Ascending aorta (tissue), 2 donors: Measurements from ENCODE around the gene PRDM2. TPM values are rescaled to one million over a fixed set of nuclear protein-coding genes. Genes with fewer than 3 reads are reported as not detected.

Experiments used
- DNase-seq, 2 donors: peaks; one replicate each; pipeline ENCODE4 v3.0.0-alpha.2; 2019; ENCODE audit warnings: low spot score in 2 of 2
- H3K27ac ChIP-seq, 2 donors: fragments of 200-600 bp; sonication (generic); one replicate each; pipeline ENCODE4 v1.5.1; 2016 to 2017; ENCODE audit warnings: mild to moderate bottlenecking in 1 of 2
- H3K27me3 ChIP-seq: fragments of 200-600 bp; sonication (generic); one replicate; pipeline ENCODE4 v1.5.1; 2017
- H3K36me3 ChIP-seq, 2 donors: fragments of 200-600 bp; sonication (generic); one replicate each; pipeline ENCODE4 v1.5.1; 2016
- H3K4me1 ChIP-seq, 2 donors: fragments of 200-600 bp; sonication (generic); one replicate each; pipeline ENCODE4 v1.5.1; 2016 to 2017; ENCODE audit warnings: mild to moderate bottlenecking in 1 of 2
- H3K4me3 ChIP-seq, 2 donors: fragments of 200-600 bp; sonication (generic); one replicate each; pipeline ENCODE4 v1.5.1; 2016 to 2017; ENCODE audit warnings: mild to moderate bottlenecking in 1 of 2
- H3K9me3 ChIP-seq, 2 donors: fragments of 200-600 bp; sonication (generic); one replicate each; pipeline ENCODE4 v1.5.1; 2016
- intact Hi-C: fragments of 100-400 bp; cut with DNase I; formaldehyde crosslinking; loops from one replicate; pipeline ENCODE4 v1.15.1; 2023
- total RNA-seq: library from RNA; depleted of rRNA; stranded (reverse); fragments of >200 nt; gene quantifications from one replicate; pipeline ENCODE4 v1.1.0, GENCODE V29; 2016
- TF ChIP-seq, protein P1 (sequence below), 3 experiments: fragments of 200-600 bp in 2 of 3; fragments of 450-650 bp in 1 of 3; sonication (generic) in 2 of 3; IDR thresholded peaks; one replicate each; pipeline ENCODE4 v1.5.1; 2016 to 2019; ENCODE audit warnings: antibody characterized with exemption in 3 of 3, mild to moderate bottlenecking in 1 of 3, moderate library complexity in 1 of 3

The PRDM2 gene
- total RNA-seq, 1 donor from 2014 or later: 27.2 TPM

DNA sequence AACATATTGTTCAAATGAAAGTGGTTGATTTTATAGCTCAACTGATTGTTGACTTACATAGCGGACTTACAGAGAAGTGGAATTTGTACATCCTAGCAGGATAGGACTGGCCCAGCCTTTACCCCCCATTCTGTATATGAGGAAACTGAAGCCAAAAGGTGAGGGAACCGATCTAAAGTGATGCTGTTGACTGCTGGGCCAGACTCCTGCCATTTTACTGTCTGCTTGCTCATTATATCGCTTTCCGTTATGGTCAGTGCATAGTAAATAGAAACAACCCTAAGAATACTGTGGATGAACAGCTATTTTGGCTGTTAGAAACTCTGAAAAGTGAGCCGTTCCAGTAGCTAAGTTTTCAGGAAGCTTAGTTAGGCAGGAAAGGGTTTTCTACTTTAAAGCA is 31.9 kb downstream of the PRDM2 start:
- H3K9me3 ChIP-seq: no peaks in the 10 kb centered on the region
- H3K27ac ChIP-seq: no peak overlapping the region
- peaks cover 0 to 14% of the 10 kb centered on the region in 2 donors for H3K4me1 ChIP-seq
- H3K27me3 ChIP-seq: no peaks in the 10 kb centered on the region
- no peak overlapping the region for H3K4me3 ChIP-seq
- DNase-seq: no peak
- intact Hi-C loops: no loop called here
- no peaks in the 10 kb centered on the region for H3K36me3 ChIP-seq
- TF ChIP-seq, protein P1, sequence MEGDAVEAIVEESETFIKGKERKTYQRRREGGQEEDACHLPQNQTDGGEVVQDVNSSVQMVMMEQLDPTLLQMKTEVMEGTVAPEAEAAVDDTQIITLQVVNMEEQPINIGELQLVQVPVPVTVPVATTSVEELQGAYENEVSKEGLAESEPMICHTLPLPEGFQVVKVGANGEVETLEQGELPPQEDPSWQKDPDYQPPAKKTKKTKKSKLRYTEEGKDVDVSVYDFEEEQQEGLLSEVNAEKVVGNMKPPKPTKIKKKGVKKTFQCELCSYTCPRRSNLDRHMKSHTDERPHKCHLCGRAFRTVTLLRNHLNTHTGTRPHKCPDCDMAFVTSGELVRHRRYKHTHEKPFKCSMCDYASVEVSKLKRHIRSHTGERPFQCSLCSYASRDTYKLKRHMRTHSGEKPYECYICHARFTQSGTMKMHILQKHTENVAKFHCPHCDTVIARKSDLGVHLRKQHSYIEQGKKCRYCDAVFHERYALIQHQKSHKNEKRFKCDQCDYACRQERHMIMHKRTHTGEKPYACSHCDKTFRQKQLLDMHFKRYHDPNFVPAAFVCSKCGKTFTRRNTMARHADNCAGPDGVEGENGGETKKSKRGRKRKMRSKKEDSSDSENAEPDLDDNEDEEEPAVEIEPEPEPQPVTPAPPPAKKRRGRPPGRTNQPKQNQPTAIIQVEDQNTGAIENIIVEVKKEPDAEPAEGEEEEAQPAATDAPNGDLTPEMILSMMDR (IDR thresholded peaks at IDR 0.05): no peak

DNA sequence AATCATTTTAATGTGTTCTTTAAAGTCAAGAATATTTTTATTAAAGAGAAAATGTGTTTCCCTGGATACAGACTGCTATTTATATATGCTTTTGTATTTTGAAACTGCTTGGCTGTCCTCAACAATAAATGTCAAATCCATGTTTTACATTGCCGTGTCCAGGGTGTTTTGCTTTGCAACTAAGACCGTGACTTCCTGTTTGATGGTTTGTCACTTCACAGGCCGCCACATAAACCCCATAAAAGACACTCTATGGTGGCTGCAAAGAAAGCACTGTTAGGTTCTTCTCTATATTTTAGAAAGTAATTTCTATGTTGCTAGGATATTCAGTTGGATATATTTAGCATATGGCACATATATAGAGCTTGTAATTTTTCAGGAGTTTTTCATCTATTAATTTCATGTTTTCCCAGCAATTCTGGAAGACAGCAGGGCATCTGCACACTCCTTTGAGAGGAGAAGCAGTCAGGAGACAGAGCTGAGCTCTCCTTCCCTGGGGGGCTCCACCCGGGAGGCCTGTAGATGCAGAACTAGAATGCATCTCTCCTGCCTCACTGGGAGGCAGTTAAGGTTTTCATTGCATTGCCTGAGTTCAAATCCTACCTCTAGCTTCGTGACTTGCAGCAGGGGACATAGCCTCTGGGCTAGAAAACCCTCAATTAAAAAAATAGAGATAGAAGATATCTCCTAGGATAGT is 33.1 kb downstream of the PRDM2 start:
- Histone ChIP-seq H3K4me3 (no peak overlapping the region), H3K4me1 (peaks cover 0 to 14% of the 10 kb centered on the region in 2 donors), H3K27ac (peak overlapping the region; percentile 12 to 35), H3K9me3 (no peaks in the 10 kb centered on the region), H3K36me3 (no peaks in the 10 kb centered on the region), H3K27me3 (no peaks in the 10 kb centered on the region)
- TF ChIP-seq, protein P1 (IDR thresholded peaks at IDR 0.05): no peak
- no peak for DNase-seq
- intact Hi-C loops: no loop called here

DNA sequence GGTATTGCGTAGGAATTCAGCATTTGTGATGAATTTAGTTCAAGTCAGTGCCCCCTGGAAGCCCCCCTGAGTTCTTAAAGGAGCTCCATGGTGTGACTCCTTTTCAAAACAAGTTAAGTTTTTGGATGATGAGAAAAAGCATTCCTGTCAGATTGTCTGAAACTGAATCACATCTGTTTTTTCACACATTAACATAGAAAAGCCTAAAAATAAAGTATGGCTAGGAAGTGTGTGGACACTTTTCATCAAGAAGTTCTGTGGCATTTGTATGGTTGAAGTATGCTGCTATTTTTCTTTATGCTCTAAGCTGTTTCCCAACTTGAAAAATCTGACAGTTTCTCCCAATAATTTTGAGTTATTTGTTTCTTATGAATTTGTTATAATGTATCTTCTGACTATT is 33.7 kb downstream of the PRDM2 start:
- TF ChIP-seq, protein P1 (IDR thresholded peaks at IDR 0.05): no peak
- peaks cover 0 to 14% of the 10 kb centered on the region in 2 donors for H3K4me1 ChIP-seq
- H3K27ac ChIP-seq: peak overlapping the region; percentile 12 to 35
- no peak for DNase-seq
- intact Hi-C loops: no loop called here
- no peak overlapping the region for H3K4me3 ChIP-seq
- no peaks in the 10 kb centered on the region for H3K9me3 ChIP-seq
- no peaks in the 10 kb centered on the region for H3K27me3 ChIP-seq
- no peaks in the 10 kb centered on the region for H3K36me3 ChIP-seq

DNA sequence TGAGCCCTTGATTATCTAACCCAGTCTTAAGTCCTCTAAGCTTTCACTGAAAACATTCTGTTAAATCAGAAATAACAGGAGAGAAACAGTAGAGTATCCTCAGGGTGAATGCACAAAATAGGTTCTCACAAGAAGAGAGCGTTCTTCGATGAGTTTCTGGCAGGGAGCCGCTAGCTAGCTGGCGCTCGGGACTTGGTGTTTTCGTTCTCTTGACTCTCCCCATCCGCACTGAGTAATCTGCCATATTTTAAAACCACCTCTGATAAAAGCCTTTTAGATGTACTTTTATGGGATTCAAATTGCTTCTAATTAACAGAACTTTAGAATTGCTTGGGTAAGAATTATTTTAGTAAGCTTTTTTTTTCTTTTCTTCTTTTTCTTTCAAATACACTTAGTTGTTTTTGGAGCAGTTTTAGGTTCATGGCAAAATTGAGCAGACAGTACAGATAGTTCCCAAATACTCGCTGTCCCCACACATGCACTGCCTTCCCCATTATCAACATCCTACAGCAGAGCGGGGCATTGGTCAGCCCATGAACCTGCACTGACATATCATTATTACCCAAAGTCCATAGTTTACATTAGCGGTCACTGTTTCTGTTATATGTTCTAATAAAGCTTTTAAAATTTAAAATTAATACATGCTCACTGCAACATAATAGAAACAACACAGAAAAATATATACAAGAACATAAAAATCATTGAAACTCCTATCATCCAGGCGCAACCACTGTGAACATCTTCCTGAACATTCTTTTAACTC is 35.4 kb downstream of the PRDM2 start:
- no peaks in the 10 kb centered on the region for H3K36me3 ChIP-seq
- TF ChIP-seq, protein P1 (IDR thresholded peaks at IDR 0.05): no peak
- no peak for DNase-seq

DNA sequence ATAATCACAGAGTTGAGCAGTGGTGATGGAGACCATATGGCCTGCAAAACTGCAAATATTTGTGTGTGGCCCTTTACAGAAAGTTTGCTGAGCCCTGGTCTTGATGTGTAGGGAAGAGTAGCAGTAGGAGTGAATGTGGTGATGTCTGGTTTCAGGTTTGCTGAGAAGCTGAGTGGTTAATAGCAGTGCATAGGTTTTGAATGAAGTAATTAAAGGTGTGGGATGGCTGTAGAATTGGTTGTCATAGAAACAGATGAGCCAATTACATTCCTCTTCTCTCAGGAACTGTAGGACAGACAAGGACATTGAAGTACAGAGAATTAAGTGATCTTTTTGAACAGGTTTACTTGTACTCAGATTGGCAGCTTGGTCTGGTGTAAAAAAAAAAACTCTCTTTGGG is 37.4 kb downstream of the PRDM2 start:
- no peak for DNase-seq
- no peaks in the 10 kb centered on the region for H3K36me3 ChIP-seq
- H3K4me3 ChIP-seq: no peak overlapping the region
- no peaks in the 10 kb centered on the region for H3K9me3 ChIP-seq
- TF ChIP-seq, protein P1 (IDR thresholded peaks at IDR 0.05): no peak
- H3K4me1 ChIP-seq: peaks cover 0 to 11% of the 10 kb centered on the region in 2 donors
- intact Hi-C loops: no loop called here
- H3K27ac ChIP-seq: no peak overlapping the region
- H3K27me3 ChIP-seq: no peaks in the 10 kb centered on the region

More for the DNA sequence above, 35.4 kb downstream of the PRDM2 start:
- no peaks in the 10 kb centered on the region for H3K9me3 ChIP-seq
- no peak overlapping the region for H3K4me3 ChIP-seq
- H3K27ac ChIP-seq: no peak overlapping the region
- H3K4me1 ChIP-seq: peaks cover 0 to 14% of the 10 kb centered on the region in 2 donors
- intact Hi-C loops: no loop called here
- no peaks in the 10 kb centered on the region for H3K27me3 ChIP-seq
